Measurements from ENCODE around the gene TSHB. TPM values are rescaled to one million over a fixed set of nuclear protein-coding genes. Genes with fewer than 3 reads are reported as not detected.

The TSHB gene
- total RNA-seq, 1 experiment from 2014 or later = not detected

- no peaks in the 10 kb centered on the region for H3K4me1 ChIP-seq (ENCODE audit: control insufficient read depth, insufficient read depth, low read length)
Observed at GRCh38 chr1:115076384-115076915, 46.8 kb downstream of the TSHB start.

DNA sequence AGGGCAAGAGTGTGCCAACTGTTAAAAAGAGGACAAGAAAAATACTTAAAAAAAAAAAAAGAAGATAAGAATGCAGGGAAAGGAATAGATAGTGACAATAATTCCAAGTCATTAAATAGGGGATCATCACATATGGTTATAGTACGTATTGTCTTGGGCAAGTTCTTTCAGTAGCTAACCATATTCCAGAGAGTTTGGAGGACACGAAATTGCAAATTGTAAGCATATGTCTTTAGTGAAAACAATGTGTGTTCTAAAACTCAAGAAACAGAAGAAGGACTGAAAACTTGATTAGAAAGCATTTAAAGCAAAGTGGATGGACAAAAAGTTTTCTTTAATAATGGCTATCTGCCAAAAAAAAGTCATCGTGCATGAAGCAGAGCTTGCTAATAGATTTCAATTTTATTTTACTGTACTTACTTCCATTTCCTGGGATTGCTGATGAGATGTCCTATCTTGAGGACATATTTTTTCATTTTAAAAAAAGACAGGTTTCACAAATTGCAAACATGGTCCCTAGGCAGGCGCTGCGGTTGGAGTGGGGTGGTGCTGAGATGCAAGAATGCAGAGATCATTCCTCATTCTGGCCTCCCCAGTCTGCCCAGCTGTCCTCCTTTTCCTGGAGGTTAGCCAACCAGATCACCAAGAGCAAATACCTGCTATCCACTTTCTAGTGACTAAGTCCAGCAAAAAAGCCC, 47.8 kb downstream of the TSHB start:
- DNase-seq (ENCODE audit: low read depth, low spot score) (no peak), ATAC-seq (no peak)
- BruUV-seq (replicated peaks) = no TSS peak
- no peak overlapping the region for H3K4me3 ChIP-seq (ENCODE audit: low read depth in 2 of 2, low read length in 2 of 2)
- no peak overlapping the region for H3K27ac ChIP-seq (ENCODE audit: low read length)
- no peak for TF ChIP-seq TCF7L2 (IDR thresholded peaks at IDR 0.05; ENCODE audit: low read depth, low read length)
- in situ Hi-C loops (cut with HindIII; ENCODE audit: low pct_unique_long_range_greater_than_20kb, low sequenced_read_pairs) = no loop called here
- H3K36me3 ChIP-seq (ENCODE audit: control insufficient read depth, insufficient read depth, low read length) = no peaks in the 10 kb centered on the region
- intact Hi-C loops (cut with micrococcal nuclease; ENCODE audit: unreplicated experiment) = no loop called here
- no peaks in the 10 kb centered on the region for H3K9me3 ChIP-seq (ENCODE audit: control insufficient read depth, insufficient read depth, low read depth, low read length)
- no peaks in the 10 kb centered on the region for H3K4me1 ChIP-seq (ENCODE audit: control insufficient read depth, insufficient read depth, low read length)
- ChIA-PET CTCF (no interaction called here), POLR2A (no interaction called here)
- H3K27me3 ChIP-seq (ENCODE audit: control insufficient read depth, insufficient read depth, low read length) = peaks cover 2% of the 10 kb centered on the region; the same call in 1 of the 2 replicates

More at GRCh38 chr1:115076384-115076915, 46.8 kb downstream of the TSHB start:
- Histone ChIP-seq H3K9me3 (ENCODE audit: control insufficient read depth, insufficient read depth, low read depth, low read length) (no peaks in the 10 kb centered on the region), H3K36me3 (ENCODE audit: control insufficient read depth, insufficient read depth, low read length) (no peaks in the 10 kb centered on the region), H3K27ac (ENCODE audit: low read length) (no peak overlapping the region), H3K4me3 (ENCODE audit: low read depth in 2 of 2, low read length in 2 of 2) (no peak overlapping the region), H3K27me3 (ENCODE audit: control insufficient read depth, insufficient read depth, low read length) (peaks cover 2% of the 10 kb centered on the region; the same call in 1 of the 2 replicates)
- TF ChIP-seq REST (IDR thresholded peaks at IDR 0.05; ENCODE audit: insufficient read depth in 1 of 2, low read depth in 2 of 2, low read length in 1 of 2) (no peak), TCF7L2 (IDR thresholded peaks at IDR 0.05; ENCODE audit: low read depth, low read length) (no peak), SIN3A (IDR thresholded peaks at IDR 0.05; ENCODE audit: borderline replicate concordance, insufficient read depth, low read depth, low read length) (no peak), POLR2AphosphoS5 (IDR thresholded peaks at IDR 0.05; ENCODE audit: low read depth, low read length) (no peak)
- TF ChIP-seq, protein P1, sequence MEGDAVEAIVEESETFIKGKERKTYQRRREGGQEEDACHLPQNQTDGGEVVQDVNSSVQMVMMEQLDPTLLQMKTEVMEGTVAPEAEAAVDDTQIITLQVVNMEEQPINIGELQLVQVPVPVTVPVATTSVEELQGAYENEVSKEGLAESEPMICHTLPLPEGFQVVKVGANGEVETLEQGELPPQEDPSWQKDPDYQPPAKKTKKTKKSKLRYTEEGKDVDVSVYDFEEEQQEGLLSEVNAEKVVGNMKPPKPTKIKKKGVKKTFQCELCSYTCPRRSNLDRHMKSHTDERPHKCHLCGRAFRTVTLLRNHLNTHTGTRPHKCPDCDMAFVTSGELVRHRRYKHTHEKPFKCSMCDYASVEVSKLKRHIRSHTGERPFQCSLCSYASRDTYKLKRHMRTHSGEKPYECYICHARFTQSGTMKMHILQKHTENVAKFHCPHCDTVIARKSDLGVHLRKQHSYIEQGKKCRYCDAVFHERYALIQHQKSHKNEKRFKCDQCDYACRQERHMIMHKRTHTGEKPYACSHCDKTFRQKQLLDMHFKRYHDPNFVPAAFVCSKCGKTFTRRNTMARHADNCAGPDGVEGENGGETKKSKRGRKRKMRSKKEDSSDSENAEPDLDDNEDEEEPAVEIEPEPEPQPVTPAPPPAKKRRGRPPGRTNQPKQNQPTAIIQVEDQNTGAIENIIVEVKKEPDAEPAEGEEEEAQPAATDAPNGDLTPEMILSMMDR (IDR thresholded peaks at IDR 0.05) = no peak
- no TSS peak for BruUV-seq (replicated peaks)
- intact Hi-C loops (cut with micrococcal nuclease; ENCODE audit: unreplicated experiment) (no loop called here), in situ Hi-C loops (cut with HindIII; ENCODE audit: low pct_unique_long_range_greater_than_20kb, low sequenced_read_pairs) (no loop called here)
- ATAC-seq (no peak), DNase-seq (ENCODE audit: low read depth, low spot score) (no peak)
- POLR2A ChIA-PET = no interaction called here
- CTCF ChIA-PET = no interaction called here

- CTCF ChIA-PET = no interaction called here
- no peaks in the 10 kb centered on the region for H3K9me3 ChIP-seq (ENCODE audit: control insufficient read depth, insufficient read depth, low read depth, low read length)
- intact Hi-C loops (cut with micrococcal nuclease; ENCODE audit: unreplicated experiment) (no loop called here), in situ Hi-C loops (cut with HindIII; ENCODE audit: low pct_unique_long_range_greater_than_20kb, low sequenced_read_pairs) (no loop called here)
- no peaks in the 10 kb centered on the region for H3K36me3 ChIP-seq (ENCODE audit: control insufficient read depth, insufficient read depth, low read length)
- H3K27ac ChIP-seq (ENCODE audit: low read length) = no peak overlapping the region
- H3K27me3 ChIP-seq (ENCODE audit: control insufficient read depth, insufficient read depth, low read length) = peaks cover 2% of the 10 kb centered on the region; the same call in 1 of the 2 replicates
- H3K4me1 ChIP-seq (ENCODE audit: control insufficient read depth, insufficient read depth, low read length) = no peaks in the 10 kb centered on the region
- BruUV-seq (replicated peaks) = no TSS peak
- DNase-seq (ENCODE audit: low read depth, low spot score) = no peak
- no peak for ATAC-seq
- POLR2A ChIA-PET = no interaction called here
- H3K4me3 ChIP-seq (ENCODE audit: low read depth in 2 of 2, low read length in 2 of 2) = no peak overlapping the region
- TF ChIP-seq SIN3A (IDR thresholded peaks at IDR 0.05; ENCODE audit: borderline replicate concordance, insufficient read depth, low read depth, low read length) = no peak
- no peak for TF ChIP-seq POLR2AphosphoS5 (IDR thresholded peaks at IDR 0.05; ENCODE audit: low read depth, low read length)
- TF ChIP-seq, protein P1 (IDR thresholded peaks at IDR 0.05) = no peak
Observed at GRCh38 chr1:115077984-115078330, 48.3 kb downstream of the TSHB start.
